Epidermal melanocyte (primary cell): ENCODE data around the gene SORCS1.
A peak's percentile ranks its signal among the peaks of the same experiment; 100 is the strongest.
"Not testable (repeated sequence)": the region's sequence is repeated elsewhere in the genome, so short reads cannot be mapped to it uniquely, and the experiment has no call there.

Source experiments
- DNase-seq: peaks from one replicate; pipeline ENCODE4 v3.0.0; 2011; ENCODE audit warnings: low spot score; ENCODE audit not compliant: insufficient read length

Gene SORCS1

GRCh38 chr10:106947643-106948042, 216.9 kb downstream of the SORCS1 start:
- no peak for DNase-seq

- DNase-seq = no peak
These were observed 222.4 kb downstream of the SORCS1 start for GRCh38 chr10:106942035-106942662.

GRCh38 chr10:106941297-106942034, 223.0 kb downstream of the SORCS1 start:
- no peak for DNase-seq

- DNase-seq = no peak
These were observed 226.0 kb downstream of the SORCS1 start for GRCh38 chr10:106938513-106938912.

GRCh38 chr10:106935978-106936451, 228.5 kb downstream of the SORCS1 start:
- no peak for DNase-seq

GRCh38 chr10:106931853-106932249, 232.7 kb downstream of the SORCS1 start:
- DNase-seq = no peak

- DNase-seq = no peak
These were observed 233.2 kb downstream of the SORCS1 start for GRCh38 chr10:106931159-106931852.

- no peak for DNase-seq
These were observed 233.8 kb downstream of the SORCS1 start for GRCh38 chr10:106930751-106931150.

GRCh38 chr10:106929291-106929895, 235.1 kb downstream of the SORCS1 start:
- no peak for DNase-seq

GRCh38 chr10:106928151-106928550, 236.4 kb downstream of the SORCS1 start:
- DNase-seq = not testable (repeated sequence)

GRCh38 chr10:106925191-106925590, 239.3 kb downstream of the SORCS1 start:
- no peak for DNase-seq

- DNase-seq = no peak
These were observed 244.0 kb downstream of the SORCS1 start for GRCh38 chr10:106920538-106920937.

GRCh38 chr10:106919871-106920282, 244.6 kb downstream of the SORCS1 start:
- DNase-seq = no peak

GRCh38 chr10:106917452-106918055, 247.0 kb downstream of the SORCS1 start:
- DNase-seq = no peak

- no peak for DNase-seq
These were observed 250.5 kb downstream of the SORCS1 start for GRCh38 chr10:106914016-106914415.

- no peak for DNase-seq
These were observed 251.2 kb downstream of the SORCS1 start for GRCh38 chr10:106913348-106913747.

GRCh38 chr10:106911096-106911495, 253.4 kb downstream of the SORCS1 start:
- DNase-seq = no peak

- DNase-seq = no peak
These were observed 253.8 kb downstream of the SORCS1 start for GRCh38 chr10:106910666-106911065.

- no peak for DNase-seq
These were observed 256.3 kb downstream of the SORCS1 start for GRCh38 chr10:106908225-106908624.

GRCh38 chr10:106904209-106904608, 260.3 kb downstream of the SORCS1 start:
- no peak for DNase-seq

- peak; percentile 22 for DNase-seq
These were observed 261.3 kb downstream of the SORCS1 start for GRCh38 chr10:106903180-106903579.
